Stimulated activated CD8-positive, alpha-beta memory T cell treated with anti-CD3 and anti-CD28 coated beads, Interleukin-12 subunit alpha, Interleukin-12 subunit beta, amount 100 ng/mL, for 24 hours (primary cell): ENCODE measurements around the gene APLNR.
"Not testable (repeated sequence)": the region's sequence is repeated elsewhere in the genome, so short reads cannot be mapped to it uniquely, and the experiment has no call there.

Source experiments
- DNase-seq: peaks from one replicate; pipeline ENCODE4 v3.0.0-alpha.2; 2020; ENCODE audit errors: extremely low read depth

Gene APLNR

GRCh38 chr11:57237204-57237681 is at the start of gene APLNR:
TSS of gene APLNR (minus strand) at chr11:57237250. CDS start at chr11:57237004, 246 bp downstream.
- DNase-seq = no peak

- no peak for DNase-seq
Observed at GRCh38 chr11:57283231-57283990, 46.4 kb upstream of the APLNR start.

GRCh38 chr11:57281546-57281945 is 44.5 kb upstream of the APLNR start:
- DNase-seq = not testable (repeated sequence)

GRCh38 chr11:57279116-57279515 is 42.1 kb upstream of the APLNR start:
- no peak for DNase-seq

- no peak for DNase-seq
Observed at GRCh38 chr11:57278721-57279095, 41.7 kb upstream of the APLNR start.

GRCh38 chr11:57277845-57278720 is 41.0 kb upstream of the APLNR start:
- DNase-seq = no peak

- no peak for DNase-seq
Observed at GRCh38 chr11:57276971-57277675, 40.1 kb upstream of the APLNR start.

GRCh38 chr11:57276169-57276970 is 39.3 kb upstream of the APLNR start:
- no peak for DNase-seq

- no peak for DNase-seq
Observed at GRCh38 chr11:57275582-57275981, 38.5 kb upstream of the APLNR start.

GRCh38 chr11:57274904-57275498 is 38.0 kb upstream of the APLNR start:
- DNase-seq = no peak

- no peak for DNase-seq
Observed at GRCh38 chr11:57273448-57274058, 36.5 kb upstream of the APLNR start.

- DNase-seq = no peak
Observed at GRCh38 chr11:57269571-57270021, 32.5 kb upstream of the APLNR start.

- DNase-seq = no peak
Observed at GRCh38 chr11:57266157-57266556, 29.1 kb upstream of the APLNR start.

- DNase-seq = no peak
Observed at GRCh38 chr11:57263351-57263750, 26.3 kb upstream of the APLNR start.

- no peak for DNase-seq
Observed at GRCh38 chr11:57262157-57262556, 25.1 kb upstream of the APLNR start.

GRCh38 chr11:57260937-57261783 is 24.1 kb upstream of the APLNR start:
- no peak for DNase-seq

GRCh38 chr11:57256119-57256518 is 19.1 kb upstream of the APLNR start:
- DNase-seq = no peak

- no peak for DNase-seq
Observed at GRCh38 chr11:57255618-57256017, 18.6 kb upstream of the APLNR start.

- DNase-seq = no peak
Observed at GRCh38 chr11:57254631-57255030, 17.6 kb upstream of the APLNR start.
